DND-41 (cell line): ENCODE data around the gene NUBPL.

Source experiments
- CTCF ChIP-seq: IDR thresholded peaks from 2 replicates; pipeline ENCODE4 v1.5.1; 2012; ENCODE audit warnings: borderline replicate concordance, low read length, moderate library complexity, mild to moderate bottlenecking; ENCODE audit not compliant: poor library complexity, severe bottlenecking; ENCODE audit errors: extremely low read depth
- EZH2 ChIP-seq: IDR thresholded peaks from 3 replicates; pipeline ENCODE4 v1.6.1; 2012; ENCODE audit warnings: borderline replicate concordance, low read depth, mild to moderate bottlenecking, moderate library complexity, low read length, inconsistent platforms; ENCODE audit not compliant: severe bottlenecking

GRCh38 chr14:31564194-31564593, 3.0 kb downstream of the NUBPL start:
- TF ChIP-seq CTCF (no peak), EZH2 (no peak)
